ENCODE measurements around the gene DTD2.

DTD2 gene

DNA sequence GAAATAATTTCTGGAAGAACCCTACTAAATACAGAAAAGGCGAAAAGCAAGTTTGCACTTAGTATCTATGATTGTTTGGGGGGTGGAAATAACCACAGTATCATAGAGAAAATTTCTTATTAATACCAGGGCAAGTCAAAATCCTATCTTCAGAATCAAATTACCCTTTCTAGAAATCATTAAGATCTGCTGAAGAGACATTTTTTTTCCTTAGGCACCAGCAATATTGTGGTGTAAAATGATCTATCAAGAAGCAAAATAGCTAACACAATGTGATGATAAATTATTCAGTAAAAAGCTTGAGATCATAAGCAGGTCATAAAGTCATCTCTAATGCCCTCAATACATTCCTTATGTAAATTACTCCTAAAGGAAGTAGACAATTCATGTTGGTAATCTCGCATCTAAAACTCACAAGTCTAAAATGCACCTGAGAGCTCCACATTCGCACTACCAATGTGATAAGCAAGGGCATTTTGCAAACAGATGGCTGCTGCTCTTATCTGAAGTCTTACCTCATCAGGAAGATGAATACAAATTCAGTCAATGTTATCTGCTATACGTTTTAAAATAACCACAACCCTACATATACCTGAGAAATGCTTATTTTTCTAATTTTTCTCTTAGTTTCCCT, 51.6 kb downstream of the DTD2 start:
- H3K4me3 ChIP-seq (ENCODE audit: low read depth, low read length), result no peak overlapping the region
- DNase-seq (ENCODE audit: low read depth), result no peak
- TF ChIP-seq, protein P1, sequence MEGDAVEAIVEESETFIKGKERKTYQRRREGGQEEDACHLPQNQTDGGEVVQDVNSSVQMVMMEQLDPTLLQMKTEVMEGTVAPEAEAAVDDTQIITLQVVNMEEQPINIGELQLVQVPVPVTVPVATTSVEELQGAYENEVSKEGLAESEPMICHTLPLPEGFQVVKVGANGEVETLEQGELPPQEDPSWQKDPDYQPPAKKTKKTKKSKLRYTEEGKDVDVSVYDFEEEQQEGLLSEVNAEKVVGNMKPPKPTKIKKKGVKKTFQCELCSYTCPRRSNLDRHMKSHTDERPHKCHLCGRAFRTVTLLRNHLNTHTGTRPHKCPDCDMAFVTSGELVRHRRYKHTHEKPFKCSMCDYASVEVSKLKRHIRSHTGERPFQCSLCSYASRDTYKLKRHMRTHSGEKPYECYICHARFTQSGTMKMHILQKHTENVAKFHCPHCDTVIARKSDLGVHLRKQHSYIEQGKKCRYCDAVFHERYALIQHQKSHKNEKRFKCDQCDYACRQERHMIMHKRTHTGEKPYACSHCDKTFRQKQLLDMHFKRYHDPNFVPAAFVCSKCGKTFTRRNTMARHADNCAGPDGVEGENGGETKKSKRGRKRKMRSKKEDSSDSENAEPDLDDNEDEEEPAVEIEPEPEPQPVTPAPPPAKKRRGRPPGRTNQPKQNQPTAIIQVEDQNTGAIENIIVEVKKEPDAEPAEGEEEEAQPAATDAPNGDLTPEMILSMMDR (IDR thresholded peaks at IDR 0.05; ENCODE audit: insufficient read depth, low read depth, low read length, missing control alignments), result no peak

DNA sequence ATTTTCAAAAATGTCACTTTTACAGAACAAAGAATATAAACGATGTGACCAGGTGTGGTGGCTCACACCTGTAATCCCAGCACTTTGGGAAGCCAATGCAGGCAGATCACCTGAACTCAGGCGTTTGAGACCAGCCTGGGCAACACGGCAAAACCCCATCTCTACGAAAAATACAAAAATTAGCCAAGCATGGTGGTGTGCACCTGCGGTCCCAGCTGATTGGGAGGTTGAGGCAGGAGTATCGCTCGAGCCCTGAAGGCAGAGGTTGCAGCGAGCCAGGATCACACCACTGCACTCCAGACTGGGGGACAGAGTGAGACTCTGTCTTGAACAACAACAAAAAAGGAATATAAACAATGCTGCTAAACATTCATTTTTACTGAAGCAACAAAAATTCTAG, 52.2 kb downstream of the DTD2 start:
- no peak for DNase-seq (ENCODE audit: low read depth)
- TF ChIP-seq, protein P1 (IDR thresholded peaks at IDR 0.05; ENCODE audit: insufficient read depth, low read depth, low read length, missing control alignments), result no peak
- no peak overlapping the region for H3K4me3 ChIP-seq (ENCODE audit: low read depth, low read length)

DNA sequence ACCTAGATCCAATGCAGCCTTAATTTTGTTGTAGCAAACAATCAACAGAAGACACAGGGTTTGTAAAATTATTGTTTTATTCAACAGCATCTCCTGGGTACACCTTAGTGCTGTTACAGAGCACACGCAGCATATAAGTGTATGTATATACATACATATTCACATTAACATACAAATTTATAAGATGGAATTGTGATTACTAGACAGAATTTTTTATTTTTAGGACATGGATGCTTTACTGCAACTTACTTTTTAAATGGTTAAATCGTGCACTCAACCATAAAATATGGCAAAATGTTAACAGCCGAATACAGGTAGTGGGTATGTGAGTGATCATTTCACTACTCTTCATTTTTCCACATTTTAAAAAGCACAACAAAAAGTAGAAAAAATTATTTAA, 53.6 kb downstream of the DTD2 start:
- H3K4me3 ChIP-seq (ENCODE audit: low read depth, low read length), result no peak overlapping the region
- TF ChIP-seq, protein P1 (IDR thresholded peaks at IDR 0.05; ENCODE audit: insufficient read depth, low read depth, low read length, missing control alignments), result no peak
- DNase-seq (ENCODE audit: low read depth), result no peak

- TF ChIP-seq, protein P1 (IDR thresholded peaks at IDR 0.05; ENCODE audit: insufficient read depth, low read depth, low read length, missing control alignments), result no peak
- H3K4me3 ChIP-seq (ENCODE audit: low read depth, low read length), result no peak overlapping the region
- no peak for DNase-seq (ENCODE audit: low read depth)
Measured at GRCh38 chr14:31402764-31403439, 54.4 kb downstream of the DTD2 start.

GRCh38 chr14:31401369-31401932, 55.9 kb downstream of the DTD2 start:
- H3K4me3 ChIP-seq (ENCODE audit: low read depth, low read length), result no peak overlapping the region
- no peak for DNase-seq (ENCODE audit: low read depth)
- TF ChIP-seq, protein P1 (IDR thresholded peaks at IDR 0.05; ENCODE audit: insufficient read depth, low read depth, low read length, missing control alignments), result no peak

DNA sequence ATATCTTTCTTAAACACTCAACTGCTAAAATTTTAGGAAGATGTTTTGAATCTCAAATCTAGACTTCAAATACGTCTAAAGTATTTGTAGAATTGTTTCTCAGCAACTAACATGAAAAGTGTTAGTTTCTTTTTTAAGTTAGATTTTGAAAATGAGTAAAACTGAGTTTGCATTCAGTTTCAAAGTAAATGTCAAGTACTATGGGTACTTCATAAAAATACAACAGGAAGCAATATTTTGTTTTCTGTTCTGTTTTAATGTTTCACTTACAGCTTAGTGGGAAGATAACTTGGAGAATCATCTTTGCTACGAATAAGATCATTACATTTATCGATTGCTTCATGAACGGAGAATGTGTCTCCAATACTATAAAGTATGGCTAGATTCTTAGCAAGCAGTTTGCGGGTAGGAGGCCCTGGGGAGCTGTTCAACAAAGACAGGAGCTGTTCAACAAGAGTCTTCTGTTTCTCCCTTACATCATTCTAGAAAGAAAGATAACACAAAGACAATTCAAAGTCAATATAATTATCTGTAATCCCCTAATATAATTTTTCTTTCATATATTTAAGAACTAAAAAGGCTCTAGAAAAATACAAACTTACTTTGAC, 57.2 kb downstream of the DTD2 start:
- TF ChIP-seq, protein P1 (IDR thresholded peaks at IDR 0.05; ENCODE audit: insufficient read depth, low read depth, low read length, missing control alignments), result no peak
- peak; percentile 9 for DNase-seq (ENCODE audit: low read depth)
- H3K4me3 ChIP-seq (ENCODE audit: low read depth, low read length), result no peak overlapping the region

Measured in GM12865 (cell line).